COR-L47 (cell line): ENCODE data around the gene NSRP1.
"Not testable (repeated sequence)": the region's sequence is repeated elsewhere in the genome, so short reads cannot be mapped to it uniquely, and the experiment has no call there.

Experiments
- DNase-seq: peaks from one replicate; lab custom pipeline; 2025; lab: John Stamatoyannopoulos, UW

The NSRP1 gene

GRCh38 chr17:30118635-30119034 is 2.0 kb downstream of the NSRP1 start:
- not testable (repeated sequence) for DNase-seq

- no peak for DNase-seq
Observed at GRCh38 chr17:30124273-30124796, 7.7 kb downstream of the NSRP1 start.

GRCh38 chr17:30130121-30130520 is 13.5 kb downstream of the NSRP1 start:
- DNase-seq, result no peak

DNA sequence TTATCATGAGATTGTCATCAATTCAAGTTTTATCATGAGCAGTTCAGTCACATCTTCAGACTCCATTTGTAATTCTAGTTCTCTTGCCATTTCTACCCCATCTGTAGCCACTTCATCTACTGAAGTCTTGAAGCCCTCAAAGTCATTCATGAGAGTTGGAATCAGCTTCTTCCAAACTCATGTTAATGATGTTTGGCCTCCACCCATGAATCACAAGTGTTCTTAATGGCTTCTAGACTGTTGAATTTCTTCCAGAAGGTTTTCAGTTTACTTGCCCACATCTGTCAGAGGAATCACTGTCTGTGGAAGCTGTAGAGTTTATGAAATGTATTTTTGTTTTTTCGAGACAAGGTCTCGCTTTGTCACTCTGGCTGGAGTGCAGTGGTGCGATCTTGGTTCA is 16.0 kb downstream of the NSRP1 start:
- no peak for DNase-seq

DNA sequence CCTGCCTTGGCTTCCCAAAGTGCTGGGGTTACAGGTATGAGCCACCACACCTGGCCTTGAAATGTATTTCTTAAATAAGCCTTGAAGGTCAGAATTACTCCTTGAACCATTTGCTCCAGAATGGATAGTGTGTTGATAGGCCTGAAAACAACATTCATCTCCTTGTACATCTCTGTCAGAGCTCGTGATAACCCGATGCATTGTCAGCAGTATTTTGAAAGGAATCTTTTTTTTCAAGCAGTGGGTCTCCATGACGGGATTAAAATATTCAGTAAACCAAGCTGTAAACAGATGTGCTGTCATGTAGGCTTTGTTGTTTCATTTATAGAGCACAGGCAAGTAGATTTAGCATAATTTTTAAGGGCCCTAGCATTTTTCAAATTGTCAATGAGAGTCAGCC is 16.6 kb downstream of the NSRP1 start:
- no peak for DNase-seq

GRCh38 chr17:30134551-30134950 is 17.9 kb downstream of the NSRP1 start:
- no peak for DNase-seq

DNA sequence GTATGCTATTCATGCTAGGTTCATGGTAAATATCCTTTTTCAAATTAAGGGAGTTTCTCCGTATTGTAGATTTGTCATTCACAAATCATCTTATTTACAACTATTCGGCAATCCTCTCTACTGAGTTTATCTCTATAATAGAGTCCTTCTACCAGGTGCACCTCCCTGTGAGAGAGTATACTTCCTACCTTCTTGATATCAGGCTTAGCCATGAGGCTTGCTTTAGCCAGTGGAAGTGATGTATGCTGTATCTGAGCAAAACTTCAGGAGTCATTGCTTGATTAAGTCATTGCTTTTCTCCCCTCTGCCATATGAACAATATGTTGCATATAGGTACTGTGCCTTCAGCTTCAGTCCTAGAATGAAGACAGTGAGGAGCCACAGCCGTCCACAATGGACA is 20.5 kb downstream of the NSRP1 start:
- no peak for DNase-seq

GRCh38 chr17:30147860-30148259 is 31.2 kb downstream of the NSRP1 start:
- not testable (repeated sequence) for DNase-seq

DNA sequence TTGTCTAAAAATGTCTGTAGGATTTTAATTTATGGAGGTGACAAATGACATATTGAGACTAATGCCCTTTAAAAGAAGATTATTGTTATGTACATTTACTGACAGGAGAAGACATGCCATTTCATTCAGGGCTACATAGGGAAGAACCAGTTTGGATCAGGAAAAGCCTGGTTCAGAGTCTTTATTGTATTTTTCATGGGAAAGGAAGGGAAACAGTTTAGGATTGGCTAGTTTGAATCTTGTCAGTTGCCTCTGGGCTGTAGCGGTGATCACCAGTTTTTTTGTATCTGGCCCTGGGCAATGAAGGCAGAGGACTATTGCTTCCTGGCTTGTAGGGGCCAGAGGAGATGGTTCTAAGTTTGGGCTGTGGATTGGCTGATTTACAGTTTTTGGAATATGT is 31.8 kb downstream of the NSRP1 start:
- DNase-seq, result no peak

- no peak for DNase-seq
Observed at GRCh38 chr17:30151471-30151870, 34.9 kb downstream of the NSRP1 start.

DNA sequence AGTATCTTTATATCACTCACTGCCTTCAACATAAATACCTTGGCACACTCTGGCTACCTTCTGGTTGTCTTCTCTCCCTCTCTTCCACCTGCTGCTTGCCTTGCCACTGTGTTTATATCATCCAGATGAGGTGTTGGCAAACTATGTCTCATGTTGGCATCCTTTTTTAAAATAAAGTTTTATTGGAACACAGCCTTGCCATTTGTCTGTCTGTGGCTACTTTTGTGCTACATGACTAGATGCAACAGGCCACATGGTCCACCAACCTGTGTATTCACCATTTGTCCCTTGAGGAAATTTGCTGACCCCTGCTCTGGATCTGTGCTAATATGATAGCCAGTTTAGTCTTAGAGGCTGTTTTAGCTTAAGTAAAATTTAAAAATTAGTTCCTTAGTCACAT is 36.8 kb downstream of the NSRP1 start:
- DNase-seq, result no peak

DNA sequence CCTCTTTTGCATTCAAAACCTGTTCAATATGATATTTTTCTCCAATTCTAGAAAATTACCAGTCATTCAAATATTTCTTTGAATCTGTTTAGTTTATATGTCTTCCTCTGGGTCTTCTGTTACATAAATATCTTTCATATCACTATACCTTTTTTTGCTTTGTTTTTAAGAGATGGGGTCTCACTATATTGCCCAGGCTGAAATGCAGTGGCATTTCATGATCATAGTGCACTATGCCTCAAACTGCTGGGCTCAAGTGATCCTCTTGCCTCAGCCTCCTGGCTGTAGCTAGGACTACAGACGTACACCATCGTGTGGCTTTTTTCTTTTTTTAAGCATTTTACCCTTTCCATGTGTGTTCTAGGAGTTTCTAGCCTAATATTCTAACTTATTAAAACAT is 38.8 kb downstream of the NSRP1 start:
- DNase-seq, result no peak

GRCh38 chr17:30158896-30159625 is 42.4 kb downstream of the NSRP1 start:
- no peak for DNase-seq

DNA sequence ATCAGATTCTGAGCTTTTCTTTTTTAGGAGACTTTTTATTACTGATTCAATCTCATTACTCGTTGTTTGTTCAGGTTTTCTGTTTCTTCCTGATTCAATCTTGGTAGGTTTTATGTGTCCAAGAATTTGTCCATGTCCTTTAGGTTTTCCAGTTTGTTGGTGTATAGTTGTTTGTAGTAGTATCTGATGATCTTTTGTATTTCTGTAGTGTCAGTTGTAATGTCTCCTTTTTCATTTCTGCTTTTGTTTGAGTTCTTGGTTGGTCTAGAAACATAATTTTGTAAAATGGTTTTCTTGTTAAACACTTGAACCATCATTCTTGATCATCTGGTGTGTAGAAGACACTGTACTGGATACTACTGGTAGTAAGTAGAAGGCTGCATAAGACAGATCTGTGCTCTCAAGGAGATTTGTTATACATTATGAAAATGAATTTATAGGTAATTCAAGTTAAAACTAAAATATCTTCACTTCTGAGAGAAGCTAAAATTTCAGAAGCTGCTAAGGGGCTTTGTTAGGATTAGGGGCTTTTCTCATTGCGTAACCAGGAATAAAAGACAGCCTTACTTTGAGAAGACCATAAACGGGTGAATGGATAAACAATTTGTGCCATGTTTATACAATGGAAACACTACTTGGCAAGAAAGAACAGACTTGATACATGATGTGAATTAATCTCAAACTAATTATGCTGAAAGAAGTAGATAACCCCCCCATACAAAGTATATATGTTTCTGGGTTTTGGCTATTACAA is 44.0 kb downstream of the NSRP1 start:
- no peak for DNase-seq

- no peak for DNase-seq
Observed at GRCh38 chr17:30161601-30162000, 45.0 kb downstream of the NSRP1 start.

- no peak for DNase-seq
Observed at GRCh38 chr17:30164531-30164930, 47.9 kb downstream of the NSRP1 start.

GRCh38 chr17:30165147-30165546 is 48.5 kb downstream of the NSRP1 start:
- DNase-seq, result no peak

DNA sequence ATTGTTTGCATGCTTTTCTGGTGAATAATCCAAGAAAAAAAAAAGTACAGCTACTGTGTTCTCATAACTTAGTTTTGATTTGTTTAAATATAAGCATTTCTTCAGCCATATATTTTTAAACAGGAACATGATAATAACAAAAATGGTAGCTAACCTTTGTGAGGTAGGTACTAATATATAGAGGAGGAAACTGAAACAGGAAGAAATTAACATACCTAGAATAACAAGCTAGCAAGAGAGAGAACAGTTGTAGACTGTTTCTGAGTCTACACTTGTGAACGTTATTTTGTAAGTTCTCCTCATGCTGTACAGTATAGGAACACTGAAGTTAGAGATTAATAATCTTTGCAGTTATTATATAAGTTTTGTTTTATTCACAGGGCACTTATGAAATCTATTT is 49.3 kb downstream of the NSRP1 start:
- DNase-seq, result no peak

GRCh38 chr17:30170415-30170987 is 53.9 kb downstream of the NSRP1 start:
- DNase-seq, result no peak

GRCh38 chr17:30172560-30172959 is 55.9 kb downstream of the NSRP1 start:
- DNase-seq, result no peak

- DNase-seq, result no peak
Observed at GRCh38 chr17:30173649-30174048, 57.0 kb downstream of the NSRP1 start.

DNA sequence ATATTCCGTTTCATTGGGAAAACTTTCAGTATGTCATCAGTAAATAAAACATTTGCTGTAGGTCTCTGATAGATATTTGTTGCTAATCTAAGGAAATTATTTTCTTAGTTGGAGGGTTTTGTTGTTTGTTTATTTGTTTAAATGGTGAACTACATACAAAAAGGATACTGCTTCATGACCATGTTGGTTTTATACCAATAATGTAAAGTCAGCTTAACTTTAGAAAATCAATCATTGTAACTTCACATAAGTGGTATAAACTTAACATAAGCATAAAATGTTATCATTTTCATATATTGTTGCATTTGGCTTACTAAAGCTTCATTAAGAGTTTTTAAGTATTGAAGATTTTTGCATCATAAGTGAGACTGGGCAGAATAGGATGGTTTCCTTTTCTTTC is 57.9 kb downstream of the NSRP1 start:
- no peak for DNase-seq

GRCh38 chr17:30176855-30177254 is 60.2 kb downstream of the NSRP1 start:
- DNase-seq, result no peak
